MCF 10A (cell line): ENCODE data around the gene WNT10A. TPM values are rescaled to one million over a fixed set of nuclear protein-coding genes. Genes with fewer than 3 reads are reported as not detected.

Experiments
- BruUV-seq: library from RNA; stranded (reverse); fragments of 400-500 nt; replicated peaks from 2 replicates; lab custom pipeline; 2021; lab: Mats Ljungman, UMichigan
- CTCF ChIA-PET: fragments of 300-600 bp; sonication (Branson Sonifier 250); formaldehyde crosslinking; extraction: SDS; loops from one replicate; lab custom pipeline; 2021; ENCODE audit warnings: antibody characterized with exemption, inconsistent platforms; lab: Yijun Ruan, JAX
- POLR2A ChIA-PET: fragments of 300-600, 350-650 bp; sonication (Branson Sonifier 250); formaldehyde crosslinking; extraction: SDS; loops from one replicate; lab custom pipeline; 2020; ENCODE audit warnings: antibody characterized with exemption, inconsistent platforms; lab: Yijun Ruan, JAX
- DNase-seq: peaks from one replicate; pipeline ENCODE4 v3.0.0-alpha.2; 2018; ENCODE audit not compliant: unreplicated experiment
- H3K27ac Mint-ChIP-seq: one replicate; pipeline ENCODE4 v1.8.0; 2022; ENCODE audit warnings: mild to moderate bottlenecking, low read depth, mixed read lengths; ENCODE audit not compliant: unreplicated experiment
- H3K27me3 Mint-ChIP-seq: one replicate; pipeline ENCODE4 v1.8.0; 2022; ENCODE audit warnings: mixed read lengths; ENCODE audit not compliant: insufficient read depth, unreplicated experiment
- H3K36me3 Mint-ChIP-seq: one replicate; pipeline ENCODE4 v1.8.0; 2022; ENCODE audit warnings: mild to moderate bottlenecking, moderate library complexity, mixed read lengths; ENCODE audit not compliant: insufficient read depth, unreplicated experiment
- H3K4me1 Mint-ChIP-seq: one replicate; pipeline ENCODE4 v1.8.0; 2022; ENCODE audit warnings: mixed read lengths; ENCODE audit not compliant: insufficient read depth, unreplicated experiment
- H3K4me3 Mint-ChIP-seq: one replicate; pipeline ENCODE4 v1.8.0; 2022; ENCODE audit warnings: mild to moderate bottlenecking, moderate library complexity, mixed read lengths; ENCODE audit not compliant: unreplicated experiment
- H3K9me3 Mint-ChIP-seq: one replicate; pipeline ENCODE4 v1.8.0; 2022; ENCODE audit warnings: mixed read lengths; ENCODE audit not compliant: unreplicated experiment
- CTCF ChIP-seq: fragments of 200-600 bp; IDR thresholded peaks from one replicate; pipeline ENCODE4 v1.8.0; 2022; ENCODE audit warnings: antibody characterized with exemption, mild to moderate bottlenecking; ENCODE audit not compliant: unreplicated experiment
- intact Hi-C: fragments of 100-400 bp; cut with micrococcal nuclease; formaldehyde crosslinking; loops from 2 replicates; pipeline ENCODE4 v1.14.1; 2022
- total RNA-seq: library from RNA; stranded (reverse); gene quantifications from 2 replicates; pipeline ENCODE4 v1.2.3, GENCODE V29; 2022

WNT10A gene
- total RNA-seq, 1 experiment from 2014 or later, result not detected

GRCh38 chr2:218878926-218879761 lies 1.5 kb upstream of the WNT10A start:
- Mint-ChIP-seq H3K36me3 (no peaks in the 10 kb centered on the region), H3K9me3 (no peaks in the 10 kb centered on the region), H3K4me1 (peaks cover 15% of the 10 kb centered on the region), H3K27ac (no peak overlapping the region), H3K4me3 (no peak overlapping the region), H3K27me3 (no peaks in the 10 kb centered on the region)
- no TSS peak for BruUV-seq
- DNase-seq, result no peak
- ChIA-PET POLR2A (interaction anchor here (0.6 to 14.5 kb wide), 2 partner anchors 16 to 23 kb away, joined by 4 to 237 read pairs; no protein-coding TSS in a partner anchor), CTCF (interaction anchor here (0.6 to 15.2 kb wide), 6 partner anchors 9 to 281 kb away, joined by 3 to 839 read pairs (median 4); no protein-coding TSS in a partner anchor)
- intact Hi-C loops, result loop anchor here (5.0 kb wide), 1 partner anchor 103 kb away; no protein-coding TSS in a partner anchor
- no peak for TF ChIP-seq CTCF

GRCh38 chr2:218879776-218880101 lies 913 bp upstream of the WNT10A start:
- Mint-ChIP-seq H3K4me3 (no peak overlapping the region), H3K9me3 (no peaks in the 10 kb centered on the region), H3K36me3 (no peaks in the 10 kb centered on the region), H3K27me3 (no peaks in the 10 kb centered on the region), H3K4me1 (peaks cover 21% of the 10 kb centered on the region), H3K27ac (no peak overlapping the region)
- ChIA-PET POLR2A (interaction anchor here (0.5 to 14.5 kb wide), 2 partner anchors 8 to 16 kb away, joined by 3 to 237 read pairs; no protein-coding TSS in a partner anchor), CTCF (interaction anchor here (0.7 to 15.2 kb wide), 5 partner anchors 10 to 280 kb away, joined by 3 to 839 read pairs (median 4); no protein-coding TSS in a partner anchor)
- DNase-seq, result no peak
- no TSS peak for BruUV-seq
- TF ChIP-seq CTCF, result no peak
- intact Hi-C loops, result loop anchor here (5.0 kb wide), 1 partner anchor 103 kb away; no protein-coding TSS in a partner anchor

- Mint-ChIP-seq H3K27ac (no peak overlapping the region), H3K9me3 (no peaks in the 10 kb centered on the region), H3K4me3 (no peak overlapping the region), H3K27me3 (no peaks in the 10 kb centered on the region), H3K4me1 (peaks cover 21% of the 10 kb centered on the region), H3K36me3 (no peaks in the 10 kb centered on the region)
- ChIA-PET POLR2A (interaction anchor here (0.7 to 14.5 kb wide), 2 partner anchors 14 to 481 kb away, joined by 4 to 237 read pairs; no protein-coding TSS in a partner anchor), CTCF (interaction anchor here (0.6 to 15.2 kb wide), 5 partner anchors 15 to 460 kb away, joined by 3 to 839 read pairs (median 5); no protein-coding TSS in a partner anchor)
- TF ChIP-seq CTCF, result no peak
- no TSS peak for BruUV-seq
- intact Hi-C loops, result no loop called here
- no peak for DNase-seq
Measured at GRCh38 chr2:218880859-218881594, 375 bp downstream of the WNT10A start.
